NAMALWA (cell line): ENCODE measurements around the gene CRACR2A.
A peak's percentile ranks its signal among the peaks of the same experiment; 100 is the strongest.

Experiments
- DNase-seq: peaks from one replicate; pipeline ENCODE4 v3.0.0-alpha.2; 2015; ENCODE audit warnings: low spot score

The CRACR2A gene

GRCh38 chr12:3651585-3652424 is 101.1 kb downstream of the CRACR2A start:
- no peak for DNase-seq

GRCh38 chr12:3647504-3647903 is 105.4 kb downstream of the CRACR2A start:
- no peak for DNase-seq

- no peak for DNase-seq
Measured at GRCh38 chr12:3646561-3647241, 106.2 kb downstream of the CRACR2A start.

GRCh38 chr12:3645091-3645490 is 107.8 kb downstream of the CRACR2A start:
- DNase-seq = no peak

- DNase-seq = no peak
Measured at GRCh38 chr12:3644104-3644503, 108.8 kb downstream of the CRACR2A start.

GRCh38 chr12:3641428-3642018 is 111.4 kb downstream of the CRACR2A start:
- no peak for DNase-seq

- DNase-seq = no peak
Measured at GRCh38 chr12:3636328-3636727, 116.6 kb downstream of the CRACR2A start.

- no peak for DNase-seq
Measured at GRCh38 chr12:3634348-3634747, 118.6 kb downstream of the CRACR2A start.

- no peak for DNase-seq
Measured at GRCh38 chr12:3633396-3633795, 119.5 kb downstream of the CRACR2A start.

- DNase-seq = no peak
Measured at GRCh38 chr12:3632754-3633153, 120.2 kb downstream of the CRACR2A start.

- DNase-seq = no peak
Measured at GRCh38 chr12:3632256-3632655, 120.7 kb downstream of the CRACR2A start.

- DNase-seq = no peak
Measured at GRCh38 chr12:3631759-3632158, 121.2 kb downstream of the CRACR2A start.

- no peak for DNase-seq
Measured at GRCh38 chr12:3631272-3631637, 121.7 kb downstream of the CRACR2A start.

- DNase-seq = peak; percentile 12
Measured at GRCh38 chr12:3630621-3631271, 122.2 kb downstream of the CRACR2A start.

- DNase-seq = no peak
Measured at GRCh38 chr12:3630111-3630510, 122.8 kb downstream of the CRACR2A start.

- no peak for DNase-seq
Measured at GRCh38 chr12:3629057-3629830, 123.7 kb downstream of the CRACR2A start.

GRCh38 chr12:3628629-3629028 is 124.3 kb downstream of the CRACR2A start:
- DNase-seq = no peak

GRCh38 chr12:3627336-3627735 is 125.6 kb downstream of the CRACR2A start:
- DNase-seq = no peak

GRCh38 chr12:3624273-3624672 is 128.6 kb downstream of the CRACR2A start:
- DNase-seq = no peak

GRCh38 chr12:3622822-3623690 is 129.9 kb downstream of the CRACR2A start:
- peak; percentile 8 for DNase-seq
